ENCODE data around the gene CTSS.

GRCh38 chr1:150775276-150775675, 9.7 kb upstream of the CTSS start:
- TF ChIP-seq CTCF (conservative IDR thresholded peaks at IDR 0.05 in 1 of 2, IDR thresholded peaks at IDR 0.05 in 1 of 2; ENCODE audit: low read depth in 1 of 2, low read length in 2 of 2) (no peak), EZH2 (IDR thresholded peaks at IDR 0.05; ENCODE audit: low read length, missing control alignments) (no peak)

Measured in fibroblast of lung (primary cell).